Measurements from ENCODE around the gene EXOC7.

The EXOC7 gene

GRCh38 chr17:76103274-76104139, at the start of gene EXOC7:
Gene EXOC7, minus strand, starts transcription at chr17:76103787. Its CDS starts 95 bp downstream, at chr17:76103692.
- peak; percentile 67 for DNase-seq

DNA sequence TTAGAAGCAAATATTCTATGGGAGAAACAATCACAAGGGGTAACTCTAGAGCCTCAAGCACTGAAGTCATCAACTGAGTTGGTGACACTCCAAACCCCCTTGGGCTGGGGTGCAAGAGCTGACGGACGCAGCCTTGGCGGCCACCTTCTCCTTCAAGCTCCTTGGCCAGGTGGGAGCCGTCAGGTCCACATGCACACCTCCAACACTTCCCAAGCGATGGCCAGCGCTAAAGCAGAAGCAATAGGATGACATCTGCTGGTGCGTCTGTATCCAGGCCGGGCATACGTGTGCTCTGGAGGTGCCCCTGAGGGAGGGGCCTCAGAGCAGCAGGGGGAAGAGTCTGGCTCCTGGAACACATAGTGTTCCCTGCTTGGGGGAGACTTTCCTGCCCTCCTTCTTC, 49.6 kb upstream of the EXOC7 start:
- no peak for DNase-seq

GRCh38 chr17:76152591-76152990, 49.0 kb upstream of the EXOC7 start:
- no peak for DNase-seq

GRCh38 chr17:76151896-76152454, 48.4 kb upstream of the EXOC7 start:
- no peak for DNase-seq

DNA sequence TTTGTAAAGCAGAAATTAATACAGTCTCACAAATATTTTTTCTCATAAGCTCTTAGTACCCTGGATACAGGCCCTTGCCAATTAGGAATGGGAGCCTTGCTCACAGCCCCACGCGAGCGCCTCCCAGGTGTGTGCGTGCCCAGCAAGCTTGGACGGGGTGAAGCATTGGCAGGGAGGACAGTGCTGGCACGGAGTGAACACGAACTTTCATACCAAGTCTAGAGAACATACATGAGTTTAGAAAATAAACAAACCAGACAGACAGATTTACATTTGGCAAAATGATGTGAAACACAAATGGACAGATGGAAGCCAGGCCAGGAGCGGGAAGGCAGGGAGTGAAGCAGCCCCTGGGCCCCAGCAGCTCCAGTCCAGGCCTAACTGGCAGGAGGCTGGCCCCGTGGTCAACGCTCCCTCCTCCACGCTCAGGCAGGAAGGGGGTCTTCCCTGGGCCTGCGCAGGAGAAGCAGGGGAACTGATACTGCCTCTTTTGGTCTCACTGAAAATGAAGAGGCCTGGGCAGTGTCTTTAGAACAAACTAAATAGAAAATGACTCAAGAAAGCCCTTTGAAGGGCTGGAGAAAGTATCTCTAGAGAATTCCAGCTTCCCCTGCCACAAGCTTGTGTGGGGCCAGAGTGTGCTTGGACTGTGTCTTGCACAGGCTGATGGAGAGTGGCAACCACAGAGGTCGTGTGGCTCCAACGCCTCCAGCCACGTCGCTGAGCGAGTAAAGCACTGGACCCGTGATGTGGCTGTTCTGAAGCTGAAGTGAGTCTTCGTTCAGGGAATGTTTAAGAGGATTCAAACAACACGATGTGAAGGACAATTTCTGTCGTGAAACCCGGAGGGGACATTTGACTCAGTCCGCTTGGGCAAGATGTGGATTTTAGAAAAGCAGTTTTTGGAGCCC, 47.4 kb upstream of the EXOC7 start:
- no peak for DNase-seq

GRCh38 chr17:76149214-76149613, 45.6 kb upstream of the EXOC7 start:
- DNase-seq = no peak

DNA sequence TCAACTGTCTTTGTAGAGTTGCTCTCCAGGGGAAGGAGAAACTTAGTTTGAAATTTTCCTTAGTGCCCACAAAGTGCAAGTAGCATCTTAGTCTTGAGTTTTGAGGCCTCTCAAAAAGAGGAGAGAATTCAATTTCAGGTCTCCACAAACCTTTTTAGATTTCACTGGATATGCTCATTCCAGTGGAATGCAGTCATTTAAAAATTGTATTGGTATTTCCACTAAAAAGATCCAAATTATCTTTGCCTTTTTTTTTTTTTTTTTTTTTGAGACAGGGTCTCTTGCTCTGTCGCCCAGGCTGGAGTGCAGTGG, 44.4 kb upstream of the EXOC7 start:
- DNase-seq = no peak

- DNase-seq = no peak
These were observed 43.8 kb upstream of the EXOC7 start for GRCh38 chr17:76147211-76148014.

- no peak for DNase-seq
These were observed 42.7 kb upstream of the EXOC7 start for GRCh38 chr17:76146053-76146851.

- DNase-seq = no peak
These were observed 41.9 kb upstream of the EXOC7 start for GRCh38 chr17:76145231-76146052.

- DNase-seq = no peak
These were observed 39.0 kb upstream of the EXOC7 start for GRCh38 chr17:76142585-76143041.

- DNase-seq = no peak
These were observed 38.5 kb upstream of the EXOC7 start for GRCh38 chr17:76142039-76142584.

GRCh38 chr17:76141212-76142038, 37.8 kb upstream of the EXOC7 start, which contains the start of gene FOXJ1:
Gene FOXJ1, minus strand, starts transcription at chr17:76141245. Its CDS starts 850 bp downstream, at chr17:76140395.
- DNase-seq = peak; percentile 50

DNA sequence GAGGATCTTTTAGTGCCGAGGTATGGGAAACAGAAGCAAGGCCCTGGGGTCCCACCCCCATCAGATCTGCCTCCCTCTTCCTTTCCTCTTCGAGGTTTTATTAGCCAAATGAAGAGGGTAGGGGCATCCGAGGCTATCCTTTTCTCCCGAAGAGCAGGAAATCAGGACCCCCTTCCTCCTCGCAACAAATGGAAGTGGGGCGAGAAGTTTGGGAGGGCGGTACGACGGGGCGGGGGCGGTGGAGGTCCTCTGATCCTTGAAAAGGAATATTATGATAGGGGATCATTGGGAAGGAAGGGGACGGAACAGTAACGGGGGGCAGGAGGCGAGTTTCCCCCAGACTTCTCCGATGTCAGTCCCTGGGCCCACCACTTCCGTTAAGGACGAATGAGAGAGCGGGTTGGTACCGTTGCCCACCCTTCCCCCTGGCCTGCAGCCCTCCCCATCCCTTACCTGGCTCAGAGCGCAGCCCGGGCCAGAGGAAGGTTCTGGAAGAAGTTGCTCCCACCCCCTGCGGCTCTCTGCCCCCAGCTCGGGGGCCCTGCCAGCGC, 37.1 kb upstream of the EXOC7 start:
- DNase-seq = no peak

DNA sequence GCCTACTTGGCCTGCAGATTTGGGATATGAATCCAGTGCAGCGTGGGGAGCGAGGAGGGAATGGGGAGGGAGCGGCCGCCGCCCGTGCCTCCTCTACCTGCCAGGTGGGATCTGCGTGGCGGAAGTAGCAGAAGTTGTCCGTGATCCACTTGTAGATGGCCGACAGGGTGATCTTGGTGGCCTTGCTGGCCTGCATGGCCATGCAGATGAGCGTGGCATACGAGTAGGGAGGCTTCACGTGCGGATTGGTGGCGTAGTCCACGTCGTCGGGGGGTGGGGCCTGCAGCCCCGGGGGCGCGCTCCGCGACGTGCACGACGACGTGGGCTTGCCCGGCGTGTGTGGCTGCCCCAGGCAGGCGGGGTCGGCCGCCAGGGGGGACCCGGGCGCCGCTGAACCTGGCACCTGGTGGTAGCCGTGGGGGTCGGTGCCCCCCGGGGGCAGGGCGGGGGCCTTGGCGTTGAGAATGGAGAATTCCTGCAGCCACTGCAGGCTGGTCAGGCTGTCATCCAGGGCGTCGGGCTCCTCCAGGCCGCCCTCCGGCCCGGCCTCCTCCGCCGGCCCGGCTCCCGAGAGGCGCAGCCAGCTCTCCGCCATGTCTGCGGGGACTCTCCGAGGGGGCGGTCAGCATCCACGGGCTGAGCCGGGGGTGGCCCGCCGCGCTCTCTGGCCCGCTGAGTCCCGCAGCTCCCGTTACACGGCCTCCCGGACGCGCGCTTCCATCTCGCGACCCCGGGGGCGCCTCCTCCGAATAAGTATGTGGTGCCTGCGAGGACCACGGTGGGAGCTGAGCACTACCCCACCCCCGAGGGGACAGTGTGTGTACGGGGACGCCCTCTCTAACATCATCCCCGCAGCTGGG, 36.4 kb upstream of the EXOC7 start:
- DNase-seq = no peak

GRCh38 chr17:76138896-76139752, 35.5 kb upstream of the EXOC7 start:
- no peak for DNase-seq

- DNase-seq = no peak
These were observed 34.8 kb upstream of the EXOC7 start for GRCh38 chr17:76138234-76138895.
